Measurements from ENCODE around the gene TRIM6. TPM values are rescaled to one million over a fixed set of nuclear protein-coding genes. Genes with fewer than 3 reads are reported as not detected.

Gene TRIM6
- total and polyA plus RNA-seq, 2 donors (not counting 3 experiments of a cell fraction or from before 2014, with no cell fraction given), result 3.9 to 5.6 TPM

GRCh38 chr11:5591613-5592012 lies 4.8 kb upstream of the TRIM6 start:
- no peak for DNase-seq (ENCODE audit: low read depth, low spot score)

More at GRCh38 chr11:5591613-5592012, 4.8 kb upstream of the TRIM6 start:
- Histone ChIP-seq H3K4me3 (replicated peaks in 1 of 3; ENCODE audit: insufficient read depth in 1 of 3, low read depth in 1 of 3, low read length in 3 of 3) (no peak overlapping the region), H3K9me3 (replicated peaks; ENCODE audit: control insufficient read depth, insufficient read depth, low read length) (no peaks in the 10 kb centered on the region), H3K4me2 (ENCODE audit: insufficient read depth, low read length) (no peak overlapping the region), H2AFZ (ENCODE audit: low read depth, low read length) (no peak overlapping the region), H4K20me1 (replicated peaks; ENCODE audit: control insufficient read depth, extremely low read depth, insufficient read depth, low read length) (no peaks in the 10 kb centered on the region), H3K36me3 (ENCODE audit: control insufficient read depth in 2 of 2, extremely low read depth in 1 of 2, insufficient read depth in 2 of 2, low read length in 2 of 2) (no peaks in the 10 kb centered on the region), H3K27ac (ENCODE audit: insufficient read depth, low read depth, low read length) (no peak overlapping the region), H3K9ac (replicated peaks; ENCODE audit: extremely low read depth, insufficient read depth, low read length) (no peak overlapping the region), H3K4me1 (ENCODE audit: control insufficient read depth, extremely low read depth, insufficient read depth, low read length) (peaks cover 2% of the 10 kb centered on the region), H3K79me2 (ENCODE audit: control insufficient read depth, insufficient read depth, low read length) (no peaks in the 10 kb centered on the region), H3K9me1 (replicated peaks; ENCODE audit: control insufficient read depth, extremely low read depth, insufficient read depth, low read length) (no peaks in the 10 kb centered on the region), H3K27me3 (ENCODE audit: control insufficient read depth in 2 of 2, insufficient read depth in 2 of 2, low read length in 2 of 2) (no peaks in the 10 kb centered on the region)
- intact Hi-C loops (cut with micrococcal nuclease), result loop anchor here (10.0 kb wide), 1 partner anchor 643 kb away; the partner anchor contains the start of genes CNGA4 and FHIP1B
- no TSS peak for BruUV-seq (replicated peaks)
- ChIA-PET CTCF (no interaction called here), POLR2A (no interaction called here)
- TF ChIP-seq POLR2AphosphoS5 (IDR thresholded peaks at IDR 0.05; ENCODE audit: insufficient read depth, low read depth, low read length), result no peak
- no peak for TF ChIP-seq MYC (IDR thresholded peaks at IDR 0.05; ENCODE audit: low read depth, low read length)
- TF ChIP-seq CTCF (IDR thresholded peaks at IDR 0.05; ENCODE audit: extremely low read depth in 1 of 2, insufficient read depth in 1 of 2, low read depth in 1 of 2, low read length in 2 of 2), result no peak
- no peak for TF ChIP-seq MAX (IDR thresholded peaks at IDR 0.05; ENCODE audit: insufficient read depth, insufficient read length)
- TF ChIP-seq EZH2 (IDR thresholded peaks at IDR 0.05; ENCODE audit: borderline replicate concordance, low read depth, low read length, severe bottlenecking), result no peak
- no peak for TF ChIP-seq GATA2 (IDR thresholded peaks at IDR 0.05; ENCODE audit: insufficient read depth, insufficient read length, low read depth, low read length)
- no peak for TF ChIP-seq POLR2A (IDR thresholded peaks at IDR 0.05; ENCODE audit: low read depth, low read length)
- no peak for TF ChIP-seq FOS (IDR thresholded peaks at IDR 0.05; ENCODE audit: borderline replicate concordance, insufficient read depth, low read length)
- no peak for TF ChIP-seq JUN (IDR thresholded peaks at IDR 0.05; ENCODE audit: borderline replicate concordance, insufficient read depth, insufficient read length, low read depth)
- no peak for FAIRE-seq
- dilution Hi-C loops (cut with MboI; ENCODE audit: extremely low pct_ligation_motif_present, low sequenced_read_pairs), result no loop called here

Measured in endothelial cell of umbilical vein (primary cell).